ES-I3 (cell line): Measurements from ENCODE around the gene SMAD6.
A peak's percentile ranks its signal among the peaks of the same experiment; 100 is the strongest.

Experiments used
- H3K36me3 ChIP-seq: 2 replicates; pipeline ENCODE4 v1.6.1; 2013; ENCODE audit warnings: mild to moderate bottlenecking, low read length, control low read depth, moderate library complexity; ENCODE audit not compliant: insufficient read depth
- H3K4me1 ChIP-seq: 2 replicates; pipeline ENCODE4 v1.6.1; 2013; ENCODE audit warnings: mild to moderate bottlenecking, control low read depth, low read length; ENCODE audit not compliant: insufficient read depth
- H3K9ac ChIP-seq: 2 replicates; pipeline ENCODE4 v1.6.1; 2013; ENCODE audit warnings: low read depth, mild to moderate bottlenecking, low read length, moderate library complexity
- H3K9me3 ChIP-seq: 2 replicates; pipeline ENCODE4 v1.6.1; 2013; ENCODE audit warnings: mild to moderate bottlenecking, low read length, moderate library complexity; ENCODE audit not compliant: control insufficient read depth, insufficient read depth

SMAD6 gene

DNA sequence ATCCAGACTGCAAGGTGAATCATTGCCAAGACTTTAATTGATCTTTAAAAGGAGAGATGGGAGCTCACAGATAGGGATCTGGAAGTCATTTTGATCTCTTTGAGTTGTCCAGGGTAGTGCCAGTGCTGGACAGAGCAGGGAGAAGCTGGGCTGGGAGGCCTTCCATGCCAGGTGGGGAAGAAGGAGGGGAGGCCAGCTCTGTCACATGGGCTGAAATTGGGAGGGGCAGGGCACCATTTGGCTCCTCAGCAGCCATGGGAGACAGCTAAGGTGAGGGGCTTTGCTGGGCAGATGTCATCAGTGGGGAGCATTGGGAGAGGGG lies 23.4 kb downstream of the SMAD6 start:
- H3K9me3 ChIP-seq = no peaks in the 10 kb centered on the region
- peaks cover 15% of the 10 kb centered on the region; the same call in 1 of the 2 replicates for H3K4me1 ChIP-seq
- no peaks in the 10 kb centered on the region; the same call in 1 of the 2 replicates for H3K36me3 ChIP-seq
- no peak overlapping the region for H3K9ac ChIP-seq

DNA sequence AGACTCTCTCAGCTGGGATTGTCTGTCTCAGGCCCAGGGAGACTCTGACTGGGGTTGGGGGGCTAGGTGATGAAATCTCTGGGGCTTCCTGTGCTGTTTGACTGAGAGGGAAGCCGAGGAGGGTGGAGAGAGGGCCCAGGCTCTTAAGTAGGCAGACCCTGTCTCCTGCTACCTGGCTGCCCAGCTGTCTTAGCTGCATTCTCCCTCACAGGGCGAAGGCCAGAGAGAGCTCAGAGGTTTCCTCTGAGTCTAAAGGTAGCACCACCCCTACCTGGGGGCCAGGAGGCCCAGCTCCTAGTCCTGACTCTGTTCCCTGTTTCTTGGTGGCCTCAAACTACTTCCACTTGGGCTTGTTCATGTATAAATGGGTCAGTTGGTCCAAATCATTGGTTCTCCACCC lies 24.4 kb downstream of the SMAD6 start:
- H3K36me3 ChIP-seq = no peaks in the 10 kb centered on the region
- H3K4me1 ChIP-seq = peaks cover 19% of the 10 kb centered on the region; the same call in 1 of the 2 replicates

DNA sequence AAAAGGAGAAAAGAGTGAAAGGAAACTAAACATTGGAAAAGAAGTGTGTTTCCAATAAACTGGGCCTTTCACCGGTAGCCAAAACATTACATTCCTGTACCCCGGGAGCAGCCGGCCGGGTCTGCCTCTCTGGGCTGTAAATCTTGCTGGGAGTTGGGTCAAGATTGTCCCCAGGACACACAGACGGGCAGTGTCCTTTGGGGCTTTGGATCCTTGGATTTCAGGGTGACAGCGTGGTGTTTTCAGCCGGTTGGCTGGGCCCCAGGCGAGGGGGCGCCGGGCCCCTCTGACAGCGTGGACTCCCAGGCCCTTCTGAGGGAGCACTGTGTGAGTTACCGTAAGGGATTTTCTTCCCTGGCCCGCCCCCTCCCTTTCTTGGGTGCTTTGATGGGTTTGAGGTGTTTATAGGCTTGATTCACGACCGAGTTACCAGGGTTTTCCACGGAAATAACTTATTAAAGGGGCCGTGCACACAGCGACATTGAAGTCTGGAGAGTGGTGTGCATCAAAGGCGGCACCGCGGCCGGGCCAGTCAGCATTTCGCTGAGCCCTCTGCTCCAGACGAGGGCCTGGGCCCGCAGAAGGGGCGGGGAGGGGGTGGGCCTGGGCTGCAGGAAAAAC lies 27.4 kb downstream of the SMAD6 start:
- Histone ChIP-seq H3K36me3 (no peaks in the 10 kb centered on the region), H3K4me1 (peaks cover 23% of the 10 kb centered on the region), H3K9ac (0 out of 2 replicates have a peak overlapping the region, but pooled peaks have one; percentile 5), H3K9me3 (no peaks in the 10 kb centered on the region)

More for the DNA sequence above, 24.4 kb downstream of the SMAD6 start:
- H3K9me3 ChIP-seq = no peaks in the 10 kb centered on the region
- H3K9ac ChIP-seq = no peak overlapping the region

DNA sequence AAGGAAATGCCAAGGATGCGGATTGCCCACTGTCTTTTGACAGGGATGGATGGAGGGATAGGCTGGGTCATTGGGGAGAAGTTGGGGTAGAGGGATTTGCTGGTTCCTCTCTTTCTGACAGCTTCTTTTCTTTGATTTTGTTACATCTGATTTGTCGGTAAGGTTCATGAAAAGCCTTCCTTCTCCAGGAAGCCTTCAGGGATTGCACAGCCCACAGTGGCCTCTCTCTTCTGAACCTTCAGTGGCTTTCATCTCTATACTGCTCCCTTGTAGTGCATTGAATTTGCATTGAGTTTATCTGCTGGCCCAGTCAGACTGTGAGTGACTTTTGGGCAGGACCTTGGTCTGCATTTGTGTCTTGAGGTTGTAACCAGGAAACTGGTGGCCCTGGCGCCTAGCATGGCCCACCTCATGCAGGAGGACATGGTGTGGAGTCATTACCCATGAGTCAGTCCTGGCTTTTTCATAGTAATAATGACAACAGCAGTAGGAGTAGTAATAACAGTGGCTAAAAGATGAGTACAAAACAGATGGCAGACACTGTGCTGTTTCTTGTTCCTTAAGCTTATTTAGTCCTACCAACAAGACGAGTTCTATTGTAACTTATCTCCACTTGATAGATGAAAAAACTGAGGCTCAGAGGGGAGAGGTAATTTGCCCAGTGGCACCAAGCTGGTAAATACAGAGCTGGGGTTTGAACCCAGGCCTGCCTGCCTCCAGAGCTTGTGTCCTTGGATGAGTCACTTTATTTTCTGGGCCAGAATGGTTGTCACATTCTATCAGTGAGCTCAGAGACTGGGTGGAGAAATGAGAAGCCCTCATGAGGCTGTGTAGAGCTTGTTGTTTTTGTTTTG lies 28.4 kb downstream of the SMAD6 start:
- Histone ChIP-seq H3K4me1 (peaks cover 23% of the 10 kb centered on the region), H3K9me3 (no peaks in the 10 kb centered on the region), H3K36me3 (no peaks in the 10 kb centered on the region), H3K9ac (no peak overlapping the region)

DNA sequence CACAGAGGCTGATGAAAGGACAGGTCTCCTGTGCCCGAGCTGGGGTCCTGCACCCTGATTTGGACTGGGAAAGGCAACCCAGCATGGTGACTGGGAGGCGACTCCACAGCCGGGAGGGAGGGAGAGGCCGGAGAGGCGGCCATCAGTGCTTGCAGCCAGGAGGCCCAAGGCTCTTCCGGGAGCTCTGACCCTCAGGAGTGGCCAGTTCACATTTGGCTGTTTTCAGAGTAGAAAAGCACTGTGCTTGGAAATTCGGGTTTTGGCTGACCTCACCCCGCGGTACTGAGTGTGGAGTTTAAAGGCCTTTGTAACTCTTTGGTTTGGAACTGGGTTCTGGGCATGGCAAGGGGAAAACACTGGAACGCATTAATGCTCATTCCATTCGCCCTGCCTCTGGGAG lies 31.9 kb downstream of the SMAD6 start:
- Histone ChIP-seq H3K36me3 (no peaks in the 10 kb centered on the region), H3K9me3 (no peaks in the 10 kb centered on the region), H3K4me1 (peaks cover 23% of the 10 kb centered on the region), H3K9ac (no peak overlapping the region)

DNA sequence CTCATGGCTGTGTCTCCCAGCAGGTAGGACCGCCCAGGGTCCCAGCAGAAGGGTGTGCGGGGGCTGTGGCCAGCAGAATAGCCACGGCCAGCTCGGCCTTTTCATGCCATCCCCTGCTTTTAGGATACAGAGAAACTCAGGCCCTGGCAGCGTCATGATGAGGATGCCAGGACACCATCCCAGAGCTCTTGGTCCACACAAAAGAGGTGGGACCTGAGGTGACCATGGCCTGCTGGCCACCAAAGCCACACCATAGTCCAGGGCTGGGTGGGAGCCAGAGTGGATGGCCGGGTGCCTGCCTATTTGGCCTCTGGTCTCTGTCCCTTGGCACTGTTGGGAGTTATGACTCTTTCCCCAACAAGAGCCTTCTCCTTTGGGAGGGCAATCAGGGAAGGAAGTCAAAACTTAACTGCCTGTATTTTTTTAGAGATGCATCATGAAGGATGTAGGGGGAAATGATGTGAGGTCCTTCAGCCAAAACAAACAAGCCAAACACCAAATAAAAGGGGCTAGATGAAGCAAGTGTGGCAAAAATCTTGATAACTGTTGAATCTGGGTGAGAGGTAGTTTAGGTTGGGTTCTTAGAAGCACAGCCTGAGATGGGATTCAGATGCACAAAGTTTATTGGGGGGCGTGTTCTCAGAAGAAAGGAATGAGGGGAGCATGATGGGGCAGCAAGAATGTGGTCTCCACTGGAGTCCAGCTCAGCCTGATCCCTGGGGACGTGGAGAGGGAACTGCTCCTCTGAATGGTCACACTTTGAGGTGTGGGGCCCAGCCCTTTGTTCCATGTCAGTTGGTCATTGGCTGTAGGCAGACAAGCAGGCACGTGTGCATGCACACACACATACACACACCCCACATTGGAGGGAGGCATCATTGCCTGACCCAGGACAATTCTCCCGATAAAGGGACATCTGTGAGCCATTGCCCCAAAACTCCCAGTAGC lies 33.2 kb downstream of the SMAD6 start:
- Histone ChIP-seq H3K9me3 (no peaks in the 10 kb centered on the region), H3K4me1 (peaks cover 15% of the 10 kb centered on the region), H3K36me3 (no peaks in the 10 kb centered on the region), H3K9ac (no peak overlapping the region)

DNA sequence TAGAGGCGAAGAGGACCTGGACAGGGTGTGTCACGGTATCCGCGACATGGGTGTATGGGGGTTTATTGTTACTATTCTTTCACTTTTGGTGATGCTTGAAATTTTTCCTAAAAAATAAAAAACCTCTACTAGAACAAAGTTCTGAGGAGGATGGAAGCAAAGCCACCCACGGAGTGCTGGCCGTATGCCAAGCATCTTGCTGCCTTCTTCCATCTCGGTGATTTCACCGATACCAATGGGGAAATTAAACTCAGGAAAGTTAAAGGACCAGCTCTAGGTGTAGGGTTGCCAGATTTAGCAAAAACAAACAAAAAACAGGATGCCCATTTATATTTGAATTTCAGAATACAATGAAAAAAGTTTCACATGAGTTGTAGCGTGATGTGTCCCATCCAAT lies 33.9 kb downstream of the SMAD6 start:
- Histone ChIP-seq H3K4me1 (peaks cover 9% of the 10 kb centered on the region), H3K9ac (no peak overlapping the region), H3K36me3 (no peaks in the 10 kb centered on the region), H3K9me3 (no peaks in the 10 kb centered on the region)

DNA sequence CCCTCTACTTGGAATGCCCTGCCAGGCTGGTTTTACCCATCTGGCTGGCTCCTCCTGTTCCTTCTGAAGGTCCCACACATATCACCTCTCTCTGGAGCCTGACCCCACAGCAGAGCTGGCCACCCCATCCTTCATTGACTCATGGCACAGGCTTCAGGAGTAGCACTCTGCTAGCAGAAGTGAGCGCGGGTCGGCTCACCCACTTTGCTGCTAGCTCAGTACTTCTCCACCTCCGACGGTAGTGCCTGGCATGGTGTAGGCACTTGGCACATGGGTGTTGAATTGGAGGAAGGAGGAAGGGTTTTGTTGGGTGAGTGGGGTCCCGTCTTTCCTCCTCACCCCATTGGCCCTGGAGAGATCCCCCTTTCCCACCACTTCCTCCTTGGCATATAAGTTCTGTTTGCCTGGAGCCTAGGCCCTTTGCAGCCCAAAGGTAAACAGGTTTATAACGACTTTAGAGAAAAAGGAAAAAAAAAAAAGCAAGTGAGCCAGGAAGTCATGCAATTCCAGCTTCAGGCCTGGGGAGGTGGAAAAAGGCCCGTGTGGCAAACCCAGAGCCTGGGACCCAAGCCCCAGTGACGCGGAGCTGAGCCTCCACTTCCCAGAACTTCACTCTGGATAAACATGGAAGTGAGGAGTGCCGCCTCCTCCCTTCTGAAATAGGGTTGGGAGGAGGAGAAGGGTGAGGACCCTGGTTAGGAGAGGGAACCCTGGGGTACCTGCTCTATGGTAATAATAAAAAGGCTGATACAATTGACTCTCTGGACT lies 35.4 kb downstream of the SMAD6 start:
- H3K36me3 ChIP-seq = no peaks in the 10 kb centered on the region
- H3K9me3 ChIP-seq = no peaks in the 10 kb centered on the region
- H3K4me1 ChIP-seq = peaks cover 9% of the 10 kb centered on the region
- no peak overlapping the region for H3K9ac ChIP-seq

DNA sequence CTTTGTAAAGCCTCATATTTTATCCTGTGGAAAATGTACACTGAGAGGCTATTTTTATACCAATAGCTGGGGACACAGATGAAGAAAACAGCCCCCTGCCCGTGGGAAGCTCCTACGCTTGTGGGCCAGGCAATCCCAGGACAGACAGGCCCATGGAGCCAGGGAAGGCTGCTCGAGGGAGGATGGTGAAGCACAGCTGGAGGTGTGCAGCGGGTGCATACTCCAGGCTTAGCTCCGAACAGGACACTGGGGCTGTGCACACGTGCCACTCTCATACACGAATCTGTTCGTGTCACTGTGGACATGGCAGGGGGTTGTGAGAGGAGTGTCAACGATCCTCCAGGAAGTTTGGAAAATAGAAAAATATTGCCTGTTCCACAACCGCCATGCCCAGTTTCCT lies 36.1 kb downstream of the SMAD6 start:
- no peak overlapping the region for H3K9ac ChIP-seq
- H3K36me3 ChIP-seq = no peaks in the 10 kb centered on the region
- H3K4me1 ChIP-seq = peaks cover 9% of the 10 kb centered on the region
- no peaks in the 10 kb centered on the region for H3K9me3 ChIP-seq

DNA sequence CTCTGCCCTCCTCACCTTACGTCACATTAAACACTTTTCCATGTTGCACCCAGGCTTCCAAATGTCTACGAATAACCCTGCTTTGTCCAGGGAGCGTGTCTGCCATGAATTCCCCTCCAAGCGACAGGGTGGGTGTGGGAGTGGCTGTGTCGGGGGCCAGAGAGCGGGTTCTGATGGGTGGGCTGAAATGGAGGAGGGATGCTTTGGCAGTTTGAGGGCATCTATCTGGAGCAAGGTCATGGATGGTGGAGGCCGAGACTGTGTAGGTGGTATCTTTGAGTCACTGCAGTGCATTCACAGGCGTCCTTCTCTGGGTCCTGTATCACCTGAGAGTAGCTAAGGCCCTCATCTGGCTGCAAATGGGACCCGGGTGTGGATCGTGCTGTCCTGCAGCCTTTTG lies 36.6 kb downstream of the SMAD6 start:
- Histone ChIP-seq H3K4me1 (peaks cover 9% of the 10 kb centered on the region), H3K9me3 (no peaks in the 10 kb centered on the region), H3K36me3 (no peaks in the 10 kb centered on the region), H3K9ac (no peak overlapping the region)

DNA sequence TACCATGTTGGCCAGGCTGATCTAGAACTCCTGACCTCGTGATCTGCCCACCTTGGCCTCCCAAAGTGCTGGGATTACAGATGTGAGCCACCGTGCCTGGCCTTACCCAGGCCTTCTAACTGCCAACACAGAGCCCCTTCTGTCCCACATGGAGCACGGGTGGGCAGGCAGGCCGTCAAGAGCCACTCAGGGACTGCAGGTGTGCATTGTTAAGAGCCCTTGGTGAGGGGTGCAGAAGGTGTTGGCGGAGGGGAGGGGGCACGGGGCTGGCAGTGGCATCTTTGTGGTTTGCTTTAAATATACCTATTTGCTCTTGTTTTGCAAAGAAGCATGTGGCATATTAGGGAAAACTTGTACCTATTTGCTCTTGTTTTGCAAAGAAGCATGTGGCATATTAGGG lies 37.3 kb downstream of the SMAD6 start:
- Histone ChIP-seq H3K9me3 (no peaks in the 10 kb centered on the region), H3K36me3 (no peaks in the 10 kb centered on the region), H3K9ac (no peak overlapping the region), H3K4me1 (peaks cover 7% of the 10 kb centered on the region; the same call in 1 of the 2 replicates)

DNA sequence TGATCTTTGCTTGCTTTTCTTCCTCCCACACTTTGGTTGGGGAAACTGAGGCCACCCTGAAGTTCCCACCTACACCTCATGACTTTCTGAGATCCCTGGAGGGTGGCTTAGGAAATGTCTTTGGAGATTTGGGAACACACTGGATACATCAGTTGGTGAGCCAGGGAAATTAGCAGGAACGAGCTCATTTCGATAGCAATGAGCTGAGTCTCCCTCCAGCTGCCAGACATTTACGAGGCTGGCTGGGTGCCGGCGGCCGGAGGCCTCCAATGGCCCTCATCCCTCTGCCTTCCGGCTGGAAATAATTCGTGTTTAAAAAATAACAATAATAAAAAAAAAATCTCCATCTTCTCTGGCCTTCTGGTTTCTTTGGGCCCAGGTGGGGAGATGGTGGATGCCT lies 38.8 kb downstream of the SMAD6 start:
- H3K9ac ChIP-seq = no peak overlapping the region
- peaks cover 21% of the 10 kb centered on the region for H3K4me1 ChIP-seq
- no peaks in the 10 kb centered on the region for H3K36me3 ChIP-seq
- H3K9me3 ChIP-seq = no peaks in the 10 kb centered on the region

DNA sequence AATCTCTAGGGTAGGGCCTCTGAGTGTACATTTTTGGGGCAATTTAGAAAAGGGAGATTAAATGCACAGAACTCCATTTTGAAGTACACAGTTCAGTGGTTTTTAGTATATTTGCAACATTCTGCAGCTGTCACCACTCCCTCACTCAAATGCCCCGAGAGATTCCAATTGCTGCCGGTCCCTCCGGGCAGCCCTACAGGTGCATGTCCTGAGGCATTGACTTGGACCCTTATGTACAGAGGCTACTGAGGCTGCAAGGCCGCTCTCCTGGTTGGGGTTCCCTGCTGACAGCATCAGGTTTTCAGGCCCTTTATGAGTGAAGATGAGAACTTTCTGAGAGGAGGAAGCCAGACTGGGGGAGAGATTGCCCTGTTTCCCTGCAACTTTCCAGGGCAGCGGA lies 39.6 kb downstream of the SMAD6 start:
- no peaks in the 10 kb centered on the region for H3K9me3 ChIP-seq
- no peak overlapping the region for H3K9ac ChIP-seq
- peaks cover 29% of the 10 kb centered on the region for H3K4me1 ChIP-seq
- H3K36me3 ChIP-seq = no peaks in the 10 kb centered on the region

DNA sequence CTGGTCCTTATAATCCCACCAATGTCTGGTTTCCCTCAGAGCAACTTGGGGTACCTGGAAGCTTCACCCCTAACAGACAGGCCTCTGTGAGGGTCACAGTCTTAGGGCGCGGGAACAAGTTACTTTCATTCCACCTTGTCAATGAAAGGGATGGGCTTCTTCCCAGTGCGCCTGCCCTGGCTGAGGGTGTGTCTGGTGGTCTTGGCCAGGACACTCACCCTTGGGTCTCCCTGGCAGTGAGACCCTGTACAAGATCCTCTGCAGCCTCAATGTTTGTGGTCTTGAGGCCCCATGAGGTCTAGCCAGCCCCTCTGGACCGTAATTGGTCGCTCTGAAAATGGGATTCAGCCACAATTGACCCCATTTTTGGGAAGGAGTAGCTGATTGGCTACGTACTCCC lies 40.2 kb downstream of the SMAD6 start:
- no peak overlapping the region for H3K9ac ChIP-seq
- no peaks in the 10 kb centered on the region for H3K36me3 ChIP-seq
- H3K4me1 ChIP-seq = peaks cover 36% of the 10 kb centered on the region
- no peaks in the 10 kb centered on the region for H3K9me3 ChIP-seq
